Measurements from ENCODE around the gene CTNNA3. TPM values are rescaled to one million over a fixed set of nuclear protein-coding genes. Genes with fewer than 3 reads are reported as not detected.

CTNNA3 gene
- total and polyA plus RNA-seq, 4 donors = 0.16 to 2.4 (median 1.4) TPM

- Histone ChIP-seq H3K9me3 (ENCODE audit: control insufficient read depth in 4 of 4, low read length in 3 of 4) (no peaks in the 10 kb centered on the region), H3K4me3 (ENCODE audit: low read depth in 1 of 3, low read length in 3 of 3) (no peak overlapping the region), H3K9ac (ENCODE audit: low read depth in 1 of 2, low read length in 2 of 2) (no peak overlapping the region), H3K36me3 (ENCODE audit: control insufficient read depth in 4 of 4, insufficient read depth in 3 of 4, low read depth in 1 of 4, low read length in 3 of 4) (no peaks in the 10 kb centered on the region), H3K27ac (ENCODE audit: low read depth in 1 of 2, low read length in 2 of 2) (no peak overlapping the region), H3K27me3 (ENCODE audit: control insufficient read depth in 4 of 4, insufficient read depth in 4 of 4, low read length in 3 of 4) (no peaks in the 10 kb centered on the region), H3K4me1 (ENCODE audit: control insufficient read depth in 4 of 4, insufficient read depth in 4 of 4, low read length in 3 of 4) (no peaks in the 10 kb centered on the region)
- no peak for DNase-seq (ENCODE audit: low spot score)
- 93% methylated on average over 1 of the region's 1 CpG for WGBS
- TF ChIP-seq RXRA (IDR thresholded peaks at IDR 0.05) = no peak
- no peak for TF ChIP-seq EGR1 (IDR thresholded peaks at IDR 0.05; ENCODE audit: low read depth in 2 of 2)
- TF ChIP-seq JUND (IDR thresholded peaks at IDR 0.05) = no peak
- TF ChIP-seq HNF4G (IDR thresholded peaks at IDR 0.05) = no peak
Measured at GRCh38 chr10:67299761-67300160, 396.2 kb downstream of the CTNNA3 start.

- Histone ChIP-seq H3K27me3 (ENCODE audit: control insufficient read depth in 4 of 4, insufficient read depth in 4 of 4, low read length in 3 of 4) (no peaks in the 10 kb centered on the region), H3K9ac (ENCODE audit: low read depth in 1 of 2, low read length in 2 of 2) (no peak overlapping the region), H3K9me3 (ENCODE audit: control insufficient read depth in 4 of 4, low read length in 3 of 4) (no peaks in the 10 kb centered on the region), H3K36me3 (ENCODE audit: control insufficient read depth in 4 of 4, insufficient read depth in 3 of 4, low read depth in 1 of 4, low read length in 3 of 4) (no peaks in the 10 kb centered on the region), H3K4me3 (ENCODE audit: low read depth in 1 of 3, low read length in 3 of 3) (no peak overlapping the region), H3K4me1 (ENCODE audit: control insufficient read depth in 4 of 4, insufficient read depth in 4 of 4, low read length in 3 of 4) (no peaks in the 10 kb centered on the region), H3K27ac (ENCODE audit: low read depth in 1 of 2, low read length in 2 of 2) (no peak overlapping the region)
- TF ChIP-seq, protein P1, sequence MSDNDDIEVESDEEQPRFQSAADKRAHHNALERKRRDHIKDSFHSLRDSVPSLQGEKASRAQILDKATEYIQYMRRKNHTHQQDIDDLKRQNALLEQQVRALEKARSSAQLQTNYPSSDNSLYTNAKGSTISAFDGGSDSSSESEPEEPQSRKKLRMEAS (IDR thresholded peaks at IDR 0.05) = no peak
- TF ChIP-seq GABPA (IDR thresholded peaks at IDR 0.05 in 1 of 2, conservative IDR thresholded peaks at IDR 0.05 in 1 of 2) (no peak), CTCF (IDR thresholded peaks at IDR 0.05; ENCODE audit: low read depth, low read length, missing input control) (no peak), REST (IDR thresholded peaks at IDR 0.05) (no peak), ZBTB33 (IDR thresholded peaks at IDR 0.05) (no peak), RXRA (IDR thresholded peaks at IDR 0.05) (no peak), RAD21 (IDR thresholded peaks at IDR 0.05) (no peak), NR2F2 (IDR thresholded peaks at IDR 0.05) (no peak), EGR1 (IDR thresholded peaks at IDR 0.05; ENCODE audit: low read depth in 2 of 2) (no peak), ATF3 (IDR thresholded peaks at IDR 0.05) (no peak), FOXA1 (IDR thresholded peaks at IDR 0.05) (no peak), HNF4A (conservative IDR thresholded peaks at IDR 0.05) (no peak)
- DNase-seq (ENCODE audit: low spot score) = no peak
- WGBS = 96% methylated on average over 4 of the region's 4 CpGs
Measured at GRCh38 chr10:67297637-67298181, 398.3 kb downstream of the CTNNA3 start.
